SW480 (cell line): ENCODE results near the gene CRYBG1.

Source experiments
- DNase-seq: peaks from one replicate; pipeline ENCODE4 v3.0.0-alpha.2; 2016; ENCODE audit warnings: low spot score

Gene CRYBG1

DNA sequence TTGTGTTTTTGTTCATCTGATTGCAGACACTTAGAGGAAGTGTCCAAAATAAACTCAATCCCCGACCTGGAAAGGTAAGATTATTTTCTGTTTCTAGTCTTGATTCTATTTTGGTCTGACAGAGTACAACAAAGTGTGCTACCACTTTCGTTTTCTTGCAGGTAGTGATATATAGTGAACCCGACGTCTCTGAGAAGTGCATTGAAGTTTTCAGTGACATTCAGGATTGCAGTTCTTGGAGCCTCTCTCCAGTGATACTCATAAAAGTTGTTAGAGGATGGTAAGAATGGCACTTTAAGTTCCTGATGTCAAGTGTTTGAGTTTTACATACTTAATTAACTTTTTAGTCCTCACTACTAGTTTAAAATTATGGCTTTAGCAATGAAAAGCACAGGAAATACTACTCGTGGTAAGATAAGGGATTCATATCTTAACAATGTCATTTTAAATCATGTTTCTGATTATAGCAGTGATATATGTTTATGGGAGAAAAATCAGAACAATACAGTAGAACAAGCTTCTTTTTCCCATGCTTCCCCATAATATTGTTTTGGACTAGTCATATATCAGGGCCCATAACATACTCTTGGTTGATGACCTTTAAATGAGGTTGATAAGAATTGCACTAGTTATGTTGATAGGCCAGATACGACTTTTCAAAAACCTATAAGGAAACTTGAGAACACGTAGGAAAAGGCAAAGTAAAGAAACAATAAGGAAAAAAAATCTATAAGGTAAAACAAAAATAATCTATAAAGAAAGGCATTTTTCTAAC, 164.8 kb downstream of the CRYBG1 start:
- DNase-seq: no peak

- no peak for DNase-seq
Measured at GRCh38 chr6:106525882-106526275, 165.4 kb downstream of the CRYBG1 start.

DNA sequence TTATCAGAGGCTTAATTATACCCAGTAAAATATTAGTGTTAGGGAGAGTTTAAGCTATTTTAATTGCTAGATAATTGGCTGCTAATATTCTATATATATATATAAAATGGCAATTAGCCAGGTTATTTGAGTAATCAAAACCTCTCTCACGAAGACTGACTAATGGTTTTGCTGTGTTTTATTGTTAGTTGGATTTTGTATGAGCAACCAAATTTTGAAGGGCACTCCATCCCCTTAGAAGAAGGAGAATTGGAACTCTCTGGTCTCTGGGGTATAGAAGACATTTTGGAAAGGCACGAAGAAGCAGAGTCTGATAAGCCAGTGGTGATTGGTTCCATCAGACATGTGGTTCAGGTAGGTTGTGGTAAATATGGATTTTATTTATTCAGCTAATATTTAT, 166.6 kb downstream of the CRYBG1 start:
- DNase-seq: no peak

- no peak for DNase-seq
Measured at GRCh38 chr6:106527979-106528378, 167.5 kb downstream of the CRYBG1 start.

DNA sequence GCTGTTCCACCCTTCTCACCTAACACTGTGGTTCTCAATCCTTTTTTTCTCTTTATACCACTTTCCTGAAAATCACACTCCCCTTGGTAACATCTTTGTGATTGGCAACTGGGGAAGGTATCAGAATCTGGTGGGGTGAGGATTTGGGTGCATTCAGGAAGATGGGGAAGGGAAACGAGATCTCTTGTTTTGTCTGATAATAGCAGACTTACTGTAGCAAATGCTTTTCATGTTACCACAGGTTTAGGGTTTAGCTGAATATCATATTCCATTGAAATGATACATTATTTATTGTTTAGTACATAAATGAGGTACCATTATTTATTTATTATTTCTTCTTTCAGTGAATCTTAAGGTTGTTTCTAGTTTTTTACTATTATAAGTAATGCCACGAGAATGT, 168.0 kb downstream of the CRYBG1 start:
- no peak for DNase-seq

DNA sequence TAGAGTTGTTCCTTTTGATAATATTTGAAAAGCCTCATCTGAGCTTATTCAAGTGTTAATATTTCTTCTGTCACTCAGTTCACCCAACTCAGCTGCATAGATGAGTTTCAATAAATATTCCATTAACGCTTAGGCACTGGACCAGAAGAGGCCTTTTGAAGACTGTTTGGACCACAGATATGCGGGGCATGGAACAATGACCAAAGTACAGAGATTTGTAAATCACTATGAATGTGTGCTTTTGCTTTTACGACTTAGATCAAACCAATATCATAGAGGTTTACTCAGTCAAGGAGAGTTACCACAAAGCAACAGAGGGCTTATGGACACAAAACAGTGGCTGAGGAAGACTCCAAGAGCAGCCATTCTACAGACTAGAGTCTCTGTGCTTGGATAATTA, 168.9 kb downstream of the CRYBG1 start:
- no peak for DNase-seq

GRCh38 chr6:106530026-106530425, 169.5 kb downstream of the CRYBG1 start:
- no peak for DNase-seq

GRCh38 chr6:106530502-106530901, 170.0 kb downstream of the CRYBG1 start:
- no peak for DNase-seq

- DNase-seq: no peak
Measured at GRCh38 chr6:106533054-106533453, 172.5 kb downstream of the CRYBG1 start.

GRCh38 chr6:106534004-106534403, 173.5 kb downstream of the CRYBG1 start:
- DNase-seq: no peak

- no peak for DNase-seq
Measured at GRCh38 chr6:106534564-106534982, 174.1 kb downstream of the CRYBG1 start.

DNA sequence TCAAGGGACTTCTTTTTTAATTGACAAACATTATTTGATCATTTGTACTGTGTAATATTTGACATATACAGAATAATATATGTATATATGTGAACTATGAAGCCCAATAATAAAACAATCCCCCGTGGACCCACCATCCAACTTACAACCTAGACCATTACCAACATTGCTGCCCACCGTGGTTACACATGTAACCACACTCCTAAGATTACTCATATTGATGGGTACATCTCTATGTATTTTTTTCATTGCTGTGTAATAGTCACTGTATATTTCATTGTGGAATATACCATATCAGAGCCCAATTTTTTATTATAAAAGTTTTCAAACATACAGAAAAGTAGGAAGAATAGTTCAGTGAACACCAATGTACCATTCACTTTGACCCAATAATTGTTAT, 174.5 kb downstream of the CRYBG1 start:
- no peak for DNase-seq

DNA sequence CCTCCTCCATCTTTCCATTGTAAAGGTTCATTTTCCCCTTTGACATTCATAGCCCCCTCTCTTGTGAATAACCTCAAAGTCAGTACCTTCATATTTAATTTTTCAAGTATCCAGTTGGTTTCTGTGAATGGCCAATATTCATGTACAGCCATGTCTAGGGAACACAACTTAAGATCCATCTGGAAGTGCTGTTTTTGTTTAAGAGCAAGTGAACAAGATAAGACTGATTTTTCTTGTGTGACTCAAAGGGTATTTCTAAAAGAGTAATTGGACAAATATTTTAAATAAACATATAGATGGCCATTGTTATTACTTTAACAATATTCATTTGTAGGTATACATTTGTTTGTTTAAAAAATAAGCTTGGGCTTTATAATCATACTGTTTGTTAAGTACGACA, 175.8 kb downstream of the CRYBG1 start:
- DNase-seq: no peak

GRCh38 chr6:106536851-106537250, 176.3 kb downstream of the CRYBG1 start:
- no peak for DNase-seq

DNA sequence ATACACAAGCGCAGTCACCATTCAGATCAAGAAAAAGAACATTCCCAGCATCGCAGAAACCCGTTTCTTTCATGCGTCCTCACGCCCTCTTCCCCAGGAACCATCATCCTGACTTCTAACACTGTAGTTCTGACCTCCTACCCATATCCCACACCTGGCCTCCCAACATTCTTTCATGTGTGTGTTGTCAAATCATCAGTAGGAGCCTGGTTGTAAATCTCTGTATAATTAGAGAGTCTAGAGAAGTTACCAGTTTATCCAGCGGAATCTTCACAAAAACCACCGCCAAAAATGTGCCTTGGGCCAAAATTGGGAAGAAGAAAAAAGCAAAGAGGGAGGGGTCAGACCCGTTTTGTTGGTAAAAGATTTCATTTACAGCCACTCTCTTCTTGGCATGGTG, 177.1 kb downstream of the CRYBG1 start:
- DNase-seq: no peak

- DNase-seq: no peak
Measured at GRCh38 chr6:106538145-106538544, 177.6 kb downstream of the CRYBG1 start.

DNA sequence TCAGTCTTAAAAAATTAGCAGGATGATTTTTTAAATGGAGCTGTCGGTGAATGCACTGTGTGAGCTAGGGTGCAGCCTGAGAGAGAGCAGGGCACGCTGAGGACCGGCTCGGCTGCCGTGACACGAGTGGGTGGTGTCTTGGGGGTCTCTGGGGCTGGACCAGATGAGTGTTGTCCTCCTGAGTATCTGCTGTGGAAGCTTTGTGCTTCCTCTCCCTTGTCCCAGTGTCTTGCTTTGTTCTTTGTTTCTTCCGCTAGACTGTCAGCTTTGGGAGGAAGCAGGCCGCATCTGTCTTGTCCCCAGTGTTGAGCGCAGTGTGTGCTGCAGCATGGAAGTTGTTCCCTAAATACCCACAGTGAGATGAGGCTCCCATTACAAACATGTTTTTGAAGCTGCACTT, 179.4 kb downstream of the CRYBG1 start:
- no peak for DNase-seq

DNA sequence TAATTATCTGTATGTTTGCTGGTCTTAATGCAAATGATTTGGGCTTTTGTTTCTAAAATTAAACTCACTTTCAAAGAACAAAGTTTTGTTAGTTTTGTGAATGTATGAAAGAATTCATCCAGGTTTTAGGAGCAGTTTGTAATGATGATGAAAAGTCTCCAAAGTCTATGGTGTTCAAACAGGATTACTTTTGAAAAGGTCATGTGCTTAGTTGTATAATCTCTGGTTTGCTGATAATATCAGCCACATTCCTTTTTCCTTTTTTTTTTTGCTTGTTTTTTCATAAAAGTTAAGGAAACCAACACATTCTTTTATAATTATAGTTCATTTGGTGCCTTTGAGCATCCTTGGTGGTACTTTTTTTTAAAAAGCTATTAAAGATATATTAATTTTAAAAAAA, 179.9 kb downstream of the CRYBG1 start:
- no peak for DNase-seq

GRCh38 chr6:106540907-106541306, 180.4 kb downstream of the CRYBG1 start:
- no peak for DNase-seq

DNA sequence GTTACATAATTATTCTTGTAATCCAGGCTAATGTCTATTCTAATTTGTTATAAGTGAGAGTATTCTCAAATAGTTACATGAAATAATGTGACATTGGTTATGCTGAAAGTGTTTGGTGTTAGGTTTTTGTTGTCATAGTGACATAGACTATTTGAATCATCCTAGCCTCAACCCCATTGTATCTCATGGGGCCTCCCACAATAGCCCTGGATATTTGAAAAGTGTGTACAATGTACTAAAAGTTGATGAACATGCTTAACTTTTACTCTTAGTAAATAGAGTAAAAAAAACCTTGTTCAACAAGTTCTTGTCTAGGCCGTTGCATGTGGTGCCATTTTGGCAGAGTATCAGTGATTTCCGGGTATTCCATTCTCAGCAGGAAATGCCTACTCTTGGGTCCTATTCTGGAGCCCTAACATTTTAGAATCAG, 185.8 kb downstream of the CRYBG1 start:
- no peak for DNase-seq

- DNase-seq: peak; percentile 14
Measured at GRCh38 chr6:106546691-106547414, 186.3 kb downstream of the CRYBG1 start.

DNA sequence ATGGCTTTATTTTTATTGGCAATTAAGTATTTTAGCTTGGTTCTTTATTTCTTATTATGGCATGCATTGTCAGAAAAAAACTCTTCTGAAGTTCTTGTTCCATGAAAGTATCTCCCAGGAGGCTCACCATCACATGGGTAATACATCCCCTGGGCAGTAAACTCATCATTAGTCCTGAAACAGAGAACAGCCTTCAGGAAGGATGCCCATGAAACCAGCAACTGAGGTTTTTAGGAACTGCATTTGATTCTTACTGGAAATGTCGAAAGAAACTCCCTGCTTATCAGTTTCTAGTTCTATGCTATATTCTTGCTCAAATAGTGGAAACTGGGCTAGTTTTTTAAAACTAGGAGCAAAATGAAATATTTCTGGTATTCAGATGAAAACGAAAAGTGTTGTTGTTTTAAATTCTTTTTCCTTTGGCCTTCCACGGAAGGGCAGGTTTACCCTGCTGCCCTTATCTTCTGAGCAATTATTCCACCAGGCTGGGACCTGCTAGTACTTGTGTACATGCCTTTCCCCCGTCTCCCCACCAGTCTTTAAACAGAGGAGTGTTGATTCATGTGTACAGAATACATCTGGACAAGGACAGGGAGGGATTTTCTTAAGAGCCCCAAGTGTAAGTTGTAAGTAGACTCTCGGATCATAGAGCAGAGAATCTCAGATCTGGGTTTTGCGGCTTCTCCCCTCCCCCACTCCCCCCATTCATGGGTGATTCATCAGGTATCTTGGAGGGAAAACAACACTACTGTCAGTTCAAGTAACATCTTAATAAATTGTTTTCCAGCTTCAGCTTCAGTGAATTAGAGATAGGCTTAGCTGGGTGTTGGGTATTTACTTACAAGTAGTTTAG, 187.3 kb downstream of the CRYBG1 start:
- DNase-seq: no peak
